Measurements from ENCODE around the gene STUM.
"Not testable (repeated sequence)": the region's sequence is repeated elsewhere in the genome, so short reads cannot be mapped to it uniquely, and the experiment has no call there.

Gene STUM

DNA sequence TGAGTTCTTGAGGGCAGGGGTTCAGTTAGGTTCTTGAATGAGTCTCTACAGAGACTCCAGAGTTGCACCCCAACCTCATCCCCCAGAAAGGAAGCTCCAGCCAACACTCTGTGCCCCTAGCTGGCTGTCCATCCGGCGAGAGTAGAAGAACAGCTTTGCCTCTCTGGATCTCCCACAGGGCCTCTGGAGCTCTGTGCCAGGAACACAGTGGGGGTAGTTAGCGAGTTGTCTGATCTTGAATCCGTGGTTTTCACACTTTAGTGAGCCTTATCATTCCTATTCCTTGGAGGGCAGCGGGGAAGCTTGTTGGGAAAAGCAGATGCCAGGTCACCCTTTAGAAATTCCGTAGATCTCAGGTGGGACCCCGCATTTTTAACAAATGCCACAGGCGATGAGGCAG, 45.0 kb downstream of the STUM start:
- Histone ChIP-seq H3K4me2 (ENCODE audit: low read length) (no peak overlapping the region), H3K9ac (ENCODE audit: low read length) (no peak overlapping the region), H3K27me3 (ENCODE audit: low read depth, low read length) (peaks cover 14% of the 10 kb centered on the region), H3K36me3 (replicated peaks; ENCODE audit: low read depth, low read length) (no peaks in the 10 kb centered on the region), H3K4me1 (ENCODE audit: low read length) (no peaks in the 10 kb centered on the region), H2AFZ (ENCODE audit: low read depth, low read length) (no peak overlapping the region), H4K20me1 (ENCODE audit: insufficient read depth, low read length) (no peaks in the 10 kb centered on the region), H3K79me2 (ENCODE audit: low read length) (no peaks in the 10 kb centered on the region), H3K9me3 (ENCODE audit: insufficient read depth, low read length) (peaks cover 5% of the 10 kb centered on the region; the same call in 1 of the 2 replicates), H3K4me3 (ENCODE audit: low read length) (no peak overlapping the region), H3K27ac (ENCODE audit: low read length) (no peak overlapping the region)
- TF ChIP-seq EZH2phosphoT487 (IDR thresholded peaks at IDR 0.05; ENCODE audit: low read depth): no peak
- TF ChIP-seq, protein P1, sequence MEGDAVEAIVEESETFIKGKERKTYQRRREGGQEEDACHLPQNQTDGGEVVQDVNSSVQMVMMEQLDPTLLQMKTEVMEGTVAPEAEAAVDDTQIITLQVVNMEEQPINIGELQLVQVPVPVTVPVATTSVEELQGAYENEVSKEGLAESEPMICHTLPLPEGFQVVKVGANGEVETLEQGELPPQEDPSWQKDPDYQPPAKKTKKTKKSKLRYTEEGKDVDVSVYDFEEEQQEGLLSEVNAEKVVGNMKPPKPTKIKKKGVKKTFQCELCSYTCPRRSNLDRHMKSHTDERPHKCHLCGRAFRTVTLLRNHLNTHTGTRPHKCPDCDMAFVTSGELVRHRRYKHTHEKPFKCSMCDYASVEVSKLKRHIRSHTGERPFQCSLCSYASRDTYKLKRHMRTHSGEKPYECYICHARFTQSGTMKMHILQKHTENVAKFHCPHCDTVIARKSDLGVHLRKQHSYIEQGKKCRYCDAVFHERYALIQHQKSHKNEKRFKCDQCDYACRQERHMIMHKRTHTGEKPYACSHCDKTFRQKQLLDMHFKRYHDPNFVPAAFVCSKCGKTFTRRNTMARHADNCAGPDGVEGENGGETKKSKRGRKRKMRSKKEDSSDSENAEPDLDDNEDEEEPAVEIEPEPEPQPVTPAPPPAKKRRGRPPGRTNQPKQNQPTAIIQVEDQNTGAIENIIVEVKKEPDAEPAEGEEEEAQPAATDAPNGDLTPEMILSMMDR (IDR thresholded peaks at IDR 0.05; ENCODE audit: low read depth, low read length): no peak

DNA sequence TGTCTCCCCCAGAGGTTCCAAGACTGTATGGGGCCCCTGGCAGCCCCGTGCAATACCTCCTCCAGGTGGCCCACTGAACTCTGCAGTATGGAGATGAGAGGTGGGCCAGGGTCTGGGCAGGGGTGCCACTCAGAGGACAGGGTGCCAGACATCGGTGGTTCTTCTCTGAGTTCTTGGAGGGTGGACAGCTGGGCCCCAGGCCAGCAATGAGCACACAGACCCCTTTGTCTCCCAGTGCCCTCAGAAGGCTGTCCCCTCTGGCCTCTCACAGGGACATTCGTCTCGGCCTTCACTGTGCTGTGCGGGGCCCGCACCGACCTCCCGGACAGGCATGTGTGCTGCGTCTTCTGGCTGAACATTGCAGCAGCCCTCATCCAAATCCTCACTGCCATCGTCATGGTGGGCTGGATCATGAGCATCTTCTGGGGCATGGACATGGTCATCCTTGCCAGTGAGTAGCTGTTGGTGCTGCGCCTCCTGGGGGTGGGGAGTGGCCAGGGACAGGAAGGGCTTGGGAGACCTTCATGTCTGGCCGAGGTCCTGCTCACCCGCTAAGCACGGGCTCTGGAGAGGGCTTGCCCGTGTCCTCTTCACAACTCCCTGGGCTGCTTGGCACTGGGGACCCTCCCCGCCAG, 48.1 kb downstream of the STUM start:
- no peak for TF ChIP-seq EZH2phosphoT487 (IDR thresholded peaks at IDR 0.05; ENCODE audit: low read depth)
- TF ChIP-seq, protein P1 (IDR thresholded peaks at IDR 0.05; ENCODE audit: low read depth, low read length): no peak
- peaks cover 27% of the 10 kb centered on the region for H3K27me3 ChIP-seq (ENCODE audit: low read depth, low read length)
- H3K9me3 ChIP-seq (ENCODE audit: insufficient read depth, low read length): peaks cover 5% of the 10 kb centered on the region; the same call in 1 of the 2 replicates
- no peaks in the 10 kb centered on the region for H4K20me1 ChIP-seq (ENCODE audit: insufficient read depth, low read length)
- H3K36me3 ChIP-seq (replicated peaks; ENCODE audit: low read depth, low read length): no peaks in the 10 kb centered on the region
- H3K79me2 ChIP-seq (ENCODE audit: low read length): no peaks in the 10 kb centered on the region
- no peak overlapping the region for H3K4me2 ChIP-seq (ENCODE audit: low read length)
- no peak overlapping the region for H2AFZ ChIP-seq (ENCODE audit: low read depth, low read length)
- no peak overlapping the region for H3K4me3 ChIP-seq (ENCODE audit: low read length)
- H3K4me1 ChIP-seq (ENCODE audit: low read length): no peaks in the 10 kb centered on the region
- no peak overlapping the region for H3K27ac ChIP-seq (ENCODE audit: low read length)
- no peak overlapping the region for H3K9ac ChIP-seq (ENCODE audit: low read length)

DNA sequence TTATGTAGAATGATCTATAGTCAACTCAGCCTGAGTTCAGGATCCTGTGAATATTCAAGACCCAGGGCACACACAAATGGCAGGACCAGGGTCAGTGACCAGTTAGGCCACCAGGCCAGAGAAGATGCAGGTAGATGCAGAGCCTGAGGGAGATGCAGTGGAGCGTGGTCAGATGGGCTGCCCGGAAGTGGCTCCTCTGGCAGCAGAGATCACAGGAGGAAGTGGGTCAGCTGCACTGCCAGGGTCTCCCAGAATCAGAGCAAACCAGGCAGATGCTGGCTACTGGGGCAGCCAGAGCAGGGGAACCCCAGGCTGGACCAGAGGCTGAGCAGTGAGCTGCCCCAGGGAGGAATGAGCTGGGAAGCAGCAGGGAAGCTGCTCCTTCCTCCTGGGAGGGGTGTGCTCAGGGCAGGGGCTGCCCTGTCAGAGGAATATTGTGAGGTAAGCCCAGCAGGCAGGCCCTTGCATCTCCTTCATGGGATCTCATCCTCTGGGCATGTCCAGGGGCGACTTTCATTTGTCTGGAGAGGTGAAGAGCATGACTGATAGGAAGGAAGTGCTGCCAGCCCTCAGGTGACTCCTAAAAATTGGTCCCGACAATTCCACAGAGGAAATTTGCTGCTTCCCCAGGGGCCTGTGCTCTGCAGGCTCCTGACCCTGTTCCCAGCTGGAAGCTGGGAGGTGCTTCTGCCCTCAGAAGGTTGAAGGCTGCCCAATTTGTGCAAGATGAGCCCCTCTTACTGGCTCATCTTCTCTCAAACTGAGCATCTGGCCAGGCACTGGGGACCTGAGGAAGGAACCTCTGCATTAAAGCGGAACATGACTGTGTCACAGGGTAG, 49.3 kb downstream of the STUM start:
- no peak for TF ChIP-seq EZH2phosphoT487 (IDR thresholded peaks at IDR 0.05; ENCODE audit: low read depth)
- TF ChIP-seq, protein P1 (IDR thresholded peaks at IDR 0.05; ENCODE audit: low read depth, low read length): no peak
- H3K79me2 ChIP-seq (ENCODE audit: low read length): no peaks in the 10 kb centered on the region
- no peaks in the 10 kb centered on the region for H3K36me3 ChIP-seq (replicated peaks; ENCODE audit: low read depth, low read length)
- H3K9ac ChIP-seq (ENCODE audit: low read length): no peak overlapping the region
- no peaks in the 10 kb centered on the region for H3K4me1 ChIP-seq (ENCODE audit: low read length)
- H3K9me3 ChIP-seq (ENCODE audit: insufficient read depth, low read length): peaks cover 5% of the 10 kb centered on the region; the same call in 1 of the 2 replicates
- no peak overlapping the region for H3K4me2 ChIP-seq (ENCODE audit: low read length)
- H3K27ac ChIP-seq (ENCODE audit: low read length): no peak overlapping the region
- H2AFZ ChIP-seq (ENCODE audit: low read depth, low read length): no peak overlapping the region
- no peak overlapping the region for H3K4me3 ChIP-seq (ENCODE audit: low read length)
- peaks cover 27% of the 10 kb centered on the region for H3K27me3 ChIP-seq (ENCODE audit: low read depth, low read length)
- H4K20me1 ChIP-seq (ENCODE audit: insufficient read depth, low read length): no peaks in the 10 kb centered on the region

DNA sequence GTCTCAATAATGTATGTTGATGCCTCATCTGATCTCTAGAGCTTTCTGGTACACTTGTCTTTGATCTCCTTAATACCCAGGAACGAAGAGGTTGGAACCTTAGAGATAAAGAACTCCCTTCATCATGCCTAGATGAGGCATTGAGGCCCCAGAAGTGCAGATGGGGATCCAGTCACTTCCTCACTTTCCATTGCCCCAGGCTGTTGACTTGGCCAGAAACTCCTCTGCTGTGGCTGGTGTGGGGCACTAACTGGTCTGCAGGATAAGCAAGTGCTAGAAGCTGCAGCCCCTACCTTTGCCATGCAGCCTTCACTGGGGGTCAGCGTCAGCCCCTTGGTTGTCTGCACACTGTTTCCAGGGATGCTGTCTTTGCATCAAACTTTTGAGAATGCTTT, 49.9 kb downstream of the STUM start:
- Histone ChIP-seq H4K20me1 (ENCODE audit: insufficient read depth, low read length) (no peaks in the 10 kb centered on the region), H3K9ac (ENCODE audit: low read length) (no peak overlapping the region), H3K9me3 (ENCODE audit: insufficient read depth, low read length) (peaks cover 5% of the 10 kb centered on the region; the same call in 1 of the 2 replicates), H3K79me2 (ENCODE audit: low read length) (no peaks in the 10 kb centered on the region), H3K36me3 (replicated peaks; ENCODE audit: low read depth, low read length) (no peaks in the 10 kb centered on the region), H3K27ac (ENCODE audit: low read length) (no peak overlapping the region), H2AFZ (ENCODE audit: low read depth, low read length) (no peak overlapping the region), H3K27me3 (ENCODE audit: low read depth, low read length) (peaks cover 27% of the 10 kb centered on the region), H3K4me3 (ENCODE audit: low read length) (no peak overlapping the region), H3K4me2 (ENCODE audit: low read length) (no peak overlapping the region), H3K4me1 (ENCODE audit: low read length) (no peaks in the 10 kb centered on the region)
- TF ChIP-seq, protein P1 (IDR thresholded peaks at IDR 0.05; ENCODE audit: low read depth, low read length): no peak
- TF ChIP-seq EZH2phosphoT487 (IDR thresholded peaks at IDR 0.05; ENCODE audit: low read depth): no peak

DNA sequence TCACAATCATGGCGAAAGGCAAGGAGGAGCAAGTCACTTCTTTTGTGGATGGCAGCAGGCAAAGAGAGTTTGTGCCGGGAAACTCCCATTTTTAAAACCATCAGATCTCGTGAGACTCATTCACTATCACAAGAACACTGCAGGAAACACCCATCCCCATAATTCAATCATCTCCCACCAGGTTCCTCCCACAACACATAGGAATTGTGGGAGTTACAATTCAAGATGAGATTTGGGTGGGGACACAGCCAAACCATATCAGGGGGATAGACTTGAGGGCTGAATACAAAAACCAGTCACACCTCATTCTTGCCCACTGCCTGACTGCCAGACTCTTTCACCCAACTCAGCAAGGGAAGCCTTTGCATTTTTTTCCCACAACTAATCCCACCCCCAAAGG, 50.4 kb downstream of the STUM start:
- not testable (repeated sequence) for H3K27ac ChIP-seq (ENCODE audit: low read length); H3K4me2 ChIP-seq (ENCODE audit: low read length); H3K36me3 ChIP-seq (replicated peaks; ENCODE audit: low read depth, low read length); H3K9me3 ChIP-seq (ENCODE audit: insufficient read depth, low read length); H2AFZ ChIP-seq (ENCODE audit: low read depth, low read length); H3K4me3 ChIP-seq (ENCODE audit: low read length); H3K9ac ChIP-seq (ENCODE audit: low read length); H3K79me2 ChIP-seq (ENCODE audit: low read length); H4K20me1 ChIP-seq (ENCODE audit: insufficient read depth, low read length); H3K4me1 ChIP-seq (ENCODE audit: low read length)
- H3K27me3 ChIP-seq (ENCODE audit: low read depth, low read length): peaks cover 27% of the 10 kb centered on the region

All from OCI-LY3 (cell line).